OCI-LY7 (cell line): ENCODE measurements around the gene APOC4.

ENCODE experiments used
- CTCF ChIP-seq: fragments of 200-600 bp; sonication (generic); conservative IDR thresholded peaks from 2 replicates; pipeline ENCODE4 v1.5.1; 2014; ENCODE audit warnings: mild to moderate bottlenecking, antibody characterized with exemption, low read length, moderate library complexity, mixed read lengths
- EZH2phosphoT487 ChIP-seq: fragments of 200-600 bp; sonication (generic); IDR thresholded peaks from 2 replicates; pipeline ENCODE4 v1.6.1; 2018; ENCODE audit warnings: low read depth, borderline replicate concordance, mild to moderate bottlenecking, mixed run types, antibody characterized with exemption, low read length, moderate library complexity, mixed read lengths

DNA sequence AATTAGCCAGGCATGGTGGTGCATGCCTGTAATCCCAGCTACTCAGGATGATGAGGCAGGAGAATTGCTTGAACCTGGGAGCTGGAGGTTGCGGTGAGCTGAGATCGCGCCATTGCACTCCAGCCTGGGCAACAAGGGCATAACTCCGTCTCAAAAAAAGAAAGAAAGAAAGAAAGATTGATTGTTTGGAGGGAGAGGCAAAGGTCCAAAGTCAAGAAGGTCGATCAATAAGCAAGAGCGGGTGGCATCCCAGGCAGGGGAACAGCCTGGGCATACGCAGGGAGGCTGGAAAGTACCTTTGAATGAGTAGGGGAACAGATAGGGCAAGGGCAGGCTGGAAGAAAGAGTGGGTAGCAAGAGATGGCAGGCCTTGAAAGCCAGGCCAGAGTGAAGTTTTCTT, 11.9 kb upstream of the APOC4 start:
- TF ChIP-seq CTCF (no peak), EZH2phosphoT487 (no peak)
